Esophagus squamous epithelium (tissue), 5 donors: ENCODE data around the gene ANKRD44. TPM values are rescaled to one million over a fixed set of nuclear protein-coding genes. Genes with fewer than 3 reads are reported as not detected.

ENCODE experiments used
- DNase-seq: peaks from one replicate; lab custom pipeline; 2025; lab: John Stamatoyannopoulos, UW
- H3K27ac ChIP-seq, 4 donors: fragments of 200-600 bp; sonication (generic); one replicate each; pipeline ENCODE4 v1.5.1; 2016 to 2019; ENCODE audit warnings: mild to moderate bottlenecking in 1 of 4
- H3K27me3 ChIP-seq, 4 donors: fragments of 200-600 bp; sonication (generic); 1 replicate in 3 of 4; 2 replicates in 1 of 4; pipeline versions ENCODE4 v1.5.1 to v1.6.0; 2017 to 2021; ENCODE audit warnings: antibody characterized with exemption in 1 of 4
- H3K36me3 ChIP-seq, 3 donors: fragments of 200-600 bp; sonication (generic); one replicate each; pipeline ENCODE4 v1.5.1; 2016 to 2019
- H3K4me1 ChIP-seq, 3 donors: fragments of 200-600 bp; sonication (generic); one replicate each; pipeline ENCODE4 v1.5.1; 2017 to 2019
- H3K4me3 ChIP-seq, 4 donors: fragments of 200-600 bp; sonication (generic); 1 replicate in 3 of 4; 2 replicates in 1 of 4; pipeline ENCODE4 v1.5.1; 2016 to 2019; ENCODE audit warnings: mild to moderate bottlenecking in 2 of 4, moderate library complexity in 1 of 4
- H3K9me3 ChIP-seq, 3 donors: fragments of 200-600 bp; sonication (generic); one replicate each; pipeline ENCODE4 v1.5.1; 2016 to 2019
- POLR2A ChIP-seq, 4 donors: fragments of 450-650 bp; IDR thresholded peaks; one replicate each; pipeline ENCODE4 v1.6.1; 2017; ENCODE audit warnings: antibody characterized with exemption in 4 of 4, mild to moderate bottlenecking in 4 of 4, moderate library complexity in 3 of 4
- WGBS, 2 donors: methylation state at CpG; one replicate each; pipeline ENCODE4 v1.1.5; 2018; 5-methylcytosine and 5-hydroxymethylcytosine counted together
- intact Hi-C: fragments of 100-400 bp; cut with DNase I; formaldehyde crosslinking; loops from one replicate; pipeline ENCODE4 v1.15.0; 2022
- total RNA-seq, 4 donors: library from RNA; depleted of rRNA; stranded (reverse); fragments of >200 nt; gene quantifications; one replicate each; pipeline ENCODE4 v1.1.0, GENCODE V29; 2016
- TF ChIP-seq, protein P1 (sequence below), 6 experiments: fragments of 450-650 bp in 4 of 6; fragments of 200-600 bp in 2 of 6; sonication (generic) in 2 of 6; IDR thresholded peaks; one replicate each; pipeline ENCODE4 v1.5.1; 2016 to 2019; ENCODE audit warnings: antibody characterized with exemption in 6 of 6, mild to moderate bottlenecking in 4 of 6, moderate library complexity in 4 of 6
- donor health status: DM: yes; HTN: yes; CAD: no.

Gene ANKRD44
- total RNA-seq, 4 donors from 2014 or later = 4.5 to 54.0 (median 11.4) TPM

- intact Hi-C loops = no loop called here
- H3K27me3 ChIP-seq = no peaks in the 10 kb centered on the region
- H3K4me3 ChIP-seq = no peak overlapping the region
- H3K36me3 ChIP-seq = peaks cover 0 to 14% (median 0%) of the 10 kb centered on the region in 3 donors
- no peak for DNase-seq
- WGBS, 2 donors = 95 to 98% methylated on average over 5 of the region's 5 CpGs
- H3K9me3 ChIP-seq = no peaks in the 10 kb centered on the region
- no peak overlapping the region for H3K27ac ChIP-seq
- TF ChIP-seq, protein P1, sequence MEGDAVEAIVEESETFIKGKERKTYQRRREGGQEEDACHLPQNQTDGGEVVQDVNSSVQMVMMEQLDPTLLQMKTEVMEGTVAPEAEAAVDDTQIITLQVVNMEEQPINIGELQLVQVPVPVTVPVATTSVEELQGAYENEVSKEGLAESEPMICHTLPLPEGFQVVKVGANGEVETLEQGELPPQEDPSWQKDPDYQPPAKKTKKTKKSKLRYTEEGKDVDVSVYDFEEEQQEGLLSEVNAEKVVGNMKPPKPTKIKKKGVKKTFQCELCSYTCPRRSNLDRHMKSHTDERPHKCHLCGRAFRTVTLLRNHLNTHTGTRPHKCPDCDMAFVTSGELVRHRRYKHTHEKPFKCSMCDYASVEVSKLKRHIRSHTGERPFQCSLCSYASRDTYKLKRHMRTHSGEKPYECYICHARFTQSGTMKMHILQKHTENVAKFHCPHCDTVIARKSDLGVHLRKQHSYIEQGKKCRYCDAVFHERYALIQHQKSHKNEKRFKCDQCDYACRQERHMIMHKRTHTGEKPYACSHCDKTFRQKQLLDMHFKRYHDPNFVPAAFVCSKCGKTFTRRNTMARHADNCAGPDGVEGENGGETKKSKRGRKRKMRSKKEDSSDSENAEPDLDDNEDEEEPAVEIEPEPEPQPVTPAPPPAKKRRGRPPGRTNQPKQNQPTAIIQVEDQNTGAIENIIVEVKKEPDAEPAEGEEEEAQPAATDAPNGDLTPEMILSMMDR (IDR thresholded peaks at IDR 0.05) = no peak
- no peak for TF ChIP-seq POLR2A (IDR thresholded peaks at IDR 0.05)
- H3K4me1 ChIP-seq = peaks cover 0 to 5% (median 3%) of the 10 kb centered on the region in 3 donors
Observed at GRCh38 chr2:197085665-197086064, 224.9 kb downstream of the ANKRD44 start.

GRCh38 chr2:197081294-197081693 lies 229.3 kb downstream of the ANKRD44 start:
- WGBS, 2 donors = 83 to 89% methylated on average over 4 of the region's 4 CpGs
- DNase-seq = no peak
- intact Hi-C loops = no loop called here
- no peak for TF ChIP-seq POLR2A (IDR thresholded peaks at IDR 0.05)
- TF ChIP-seq, protein P1 (IDR thresholded peaks at IDR 0.05) = no peak
- no peaks in the 10 kb centered on the region for H3K27me3 ChIP-seq
- peaks cover 0 to 33% (median 0%) of the 10 kb centered on the region in 3 donors for H3K36me3 ChIP-seq
- H3K4me1 ChIP-seq = peaks cover 0 to 16% (median 3%) of the 10 kb centered on the region in 3 donors
- no peak overlapping the region for H3K27ac ChIP-seq
- no peak overlapping the region for H3K4me3 ChIP-seq
- H3K9me3 ChIP-seq = no peaks in the 10 kb centered on the region

GRCh38 chr2:197080578-197081216 lies 229.9 kb downstream of the ANKRD44 start:
- H3K27ac ChIP-seq = no peak overlapping the region
- H3K27me3 ChIP-seq = no peaks in the 10 kb centered on the region
- H3K4me1 ChIP-seq = peaks cover 0 to 16% (median 3%) of the 10 kb centered on the region in 3 donors
- DNase-seq = no peak
- H3K4me3 ChIP-seq = no peak overlapping the region
- no peaks in the 10 kb centered on the region for H3K9me3 ChIP-seq
- WGBS, 2 donors = 62 to 70% methylated on average over 3 to 6 of the region's 7 CpGs
- peaks cover 0 to 39% (median 0%) of the 10 kb centered on the region in 3 donors for H3K36me3 ChIP-seq
- intact Hi-C loops = no loop called here
- TF ChIP-seq, protein P1 (IDR thresholded peaks at IDR 0.05) = no peak
- TF ChIP-seq POLR2A (IDR thresholded peaks at IDR 0.05) = no peak

- DNase-seq = no peak
- Histone ChIP-seq H3K36me3 (peaks cover 0 to 43% (median 0%) of the 10 kb centered on the region in 3 donors), H3K4me1 (peaks cover 0 to 16% (median 3%) of the 10 kb centered on the region in 3 donors), H3K27ac (no peak overlapping the region), H3K4me3 (no peak overlapping the region), H3K9me3 (no peaks in the 10 kb centered on the region), H3K27me3 (no peaks in the 10 kb centered on the region)
- intact Hi-C loops = no loop called here
- TF ChIP-seq, protein P1 (IDR thresholded peaks at IDR 0.05) = no peak
- no peak for TF ChIP-seq POLR2A (IDR thresholded peaks at IDR 0.05)
- 57 to 58% methylated on average over 6 of the region's 6 CpGs for WGBS, 2 donors
Observed at GRCh38 chr2:197079832-197080555, 230.6 kb downstream of the ANKRD44 start.

DNA sequence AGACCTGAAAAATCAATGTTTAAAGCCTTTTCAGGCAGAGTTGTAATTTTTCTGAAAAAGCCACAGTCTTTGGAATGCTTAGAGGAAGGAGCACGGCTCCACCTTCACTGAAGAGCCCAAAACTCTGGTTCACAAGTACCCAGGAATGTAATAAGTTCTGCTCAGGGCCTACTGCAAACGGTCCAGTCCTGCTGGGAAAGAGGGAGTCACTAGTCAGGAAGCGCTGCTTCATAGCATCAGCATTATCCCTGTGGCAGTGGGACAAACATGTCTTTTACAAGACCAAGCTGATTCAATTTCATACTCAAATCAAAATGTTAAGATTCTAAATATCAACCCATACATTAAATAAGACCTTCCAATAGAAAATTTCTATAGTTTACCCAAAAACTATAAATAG lies 231.2 kb downstream of the ANKRD44 start:
- Histone ChIP-seq H3K9me3 (no peaks in the 10 kb centered on the region), H3K4me3 (no peak overlapping the region), H3K36me3 (peaks cover 0 to 43% (median 0%) of the 10 kb centered on the region in 3 donors), H3K4me1 (peaks cover 0 to 16% (median 3%) of the 10 kb centered on the region in 3 donors), H3K27me3 (no peaks in the 10 kb centered on the region), H3K27ac (no peak overlapping the region)
- no peak for TF ChIP-seq POLR2A (IDR thresholded peaks at IDR 0.05)
- TF ChIP-seq, protein P1 (IDR thresholded peaks at IDR 0.05) = no peak
- WGBS, 2 donors = 59 to 61% methylated on average over 3 of the region's 3 CpGs
- no peak for DNase-seq
- intact Hi-C loops = no loop called here
